Endodermal cell (in vitro differentiated cells): ENCODE data around the gene CHP2. TPM values are rescaled to one million over a fixed set of nuclear protein-coding genes. Genes with fewer than 3 reads are reported as not detected.

ENCODE experiments used
- DNase-seq: peaks from one replicate; pipeline ENCODE4 v3.0.0-alpha.2; 2017
- H3K27ac ChIP-seq: 2 replicates; pipeline ENCODE4 v1.5.1; 2013; ENCODE audit warnings: mild to moderate bottlenecking, low read depth, low read length, moderate library complexity
- H3K27me3 ChIP-seq: 2 replicates; pipeline ENCODE4 v1.6.1; 2013; ENCODE audit warnings: mild to moderate bottlenecking, low read length, moderate library complexity; ENCODE audit not compliant: insufficient read depth, control insufficient read depth, poor library complexity, severe bottlenecking
- H3K36me3 ChIP-seq: 2 replicates; pipeline ENCODE4 v1.7.0; 2013; ENCODE audit warnings: mild to moderate bottlenecking, low read length, moderate library complexity; ENCODE audit not compliant: control insufficient read depth, insufficient read depth
- H3K4me1 ChIP-seq: one replicate; pipeline ENCODE4 v1.7.0; 2013; ENCODE audit warnings: low read length; ENCODE audit not compliant: control insufficient read depth, insufficient read depth
- H3K4me3 ChIP-seq: 2 replicates; pipeline ENCODE4 v1.5.1; 2013; ENCODE audit warnings: mild to moderate bottlenecking, low read length, moderate library complexity
- H3K9ac ChIP-seq: 2 replicates; pipeline ENCODE4 v1.6.1; 2013; ENCODE audit warnings: mild to moderate bottlenecking, low read length, moderate library complexity; ENCODE audit not compliant: poor library complexity, severe bottlenecking; ENCODE audit errors: extremely low read depth
- H3K9me3 ChIP-seq: 2 replicates; pipeline ENCODE4 v1.6.1; 2013; ENCODE audit warnings: mild to moderate bottlenecking, low read length, moderate library complexity; ENCODE audit not compliant: control insufficient read depth
- H3K27ac Mint-ChIP-seq: 2 replicates; pipeline ENCODE4 v1.8.0; 2020; ENCODE audit warnings: mixed read lengths
- H3K27me3 Mint-ChIP-seq: 2 replicates; pipeline ENCODE4 v1.8.0; 2021; ENCODE audit warnings: mild to moderate bottlenecking, mixed read lengths; ENCODE audit not compliant: insufficient read depth
- H3K36me3 Mint-ChIP-seq: 2 replicates; pipeline ENCODE4 v1.8.0; 2020; ENCODE audit warnings: low read depth, mixed read lengths
- H3K4me1 Mint-ChIP-seq: 2 replicates; pipeline ENCODE4 v1.8.0; 2020; ENCODE audit warnings: mixed read lengths
- H3K4me3 Mint-ChIP-seq: 2 replicates; pipeline ENCODE4 v1.8.0; 2020; ENCODE audit warnings: mild to moderate bottlenecking, moderate library complexity, mixed read lengths
- H3K9me3 Mint-ChIP-seq: 2 replicates; pipeline ENCODE4 v1.8.0; 2020; ENCODE audit warnings: mild to moderate bottlenecking, mixed read lengths
- CTCF ChIP-seq: fragments of 200-600 bp; sonication (generic); conservative IDR thresholded peaks from 2 replicates; pipeline ENCODE4 v1.5.0; 2021; ENCODE audit warnings: antibody characterized with exemption, mild to moderate bottlenecking
- WGBS, 2 experiments: methylation state at CpG; one replicate each; pipeline versions ENCODE4 v1.1.5 to v1.1.7; 2013; ENCODE audit warnings: missing lambda C conversion rate in 2 of 2, mixed read lengths in 1 of 2; ENCODE audit not compliant: insufficient coverage in 1 of 2, insufficient read length in 1 of 2; 5-methylcytosine and 5-hydroxymethylcytosine counted together
- total RNA-seq, 2 donors: library from RNA; stranded (reverse); fragmentation: NEBNext Ultra II Directional in 1 of 2; extraction: Animal tissue kit (Norgen Biotek cat#: 25700) in 1 of 2; gene quantifications; 2 replicates in 1 of 2; 3 replicates in 1 of 2; pipeline ENCODE4 v1.2.1, GENCODE V29; 2021

Gene CHP2
- total RNA-seq, 2 donors from 2014 or later, result 0.46 to 1.2 TPM

GRCh38 chr16:23765933-23766332 is 11.1 kb downstream of the CHP2 start:
- Histone ChIP-seq H3K4me1 (no peaks in the 10 kb centered on the region), H3K9me3 (no peaks in the 10 kb centered on the region), H3K27ac (no peak overlapping the region), H3K4me3 (no peak overlapping the region), H3K9ac (no peak overlapping the region), H3K36me3 (no peaks in the 10 kb centered on the region), H3K27me3 (no peaks in the 10 kb centered on the region)
- DNase-seq, result no peak
- Mint-ChIP-seq H3K27ac (no peak overlapping the region), H3K36me3 (no peaks in the 10 kb centered on the region), H3K4me1 (no peaks in the 10 kb centered on the region), H3K4me3 (no peak overlapping the region), H3K27me3 (peaks cover 5% of the 10 kb centered on the region), H3K9me3 (no peaks in the 10 kb centered on the region)
- no peak for TF ChIP-seq CTCF

GRCh38 chr16:23768581-23768980 is 13.8 kb downstream of the CHP2 start:
- Mint-ChIP-seq H3K9me3 (no peaks in the 10 kb centered on the region), H3K4me1 (no peaks in the 10 kb centered on the region), H3K27ac (no peak overlapping the region), H3K4me3 (no peak overlapping the region), H3K36me3 (no peaks in the 10 kb centered on the region), H3K27me3 (peaks cover 3% of the 10 kb centered on the region)
- TF ChIP-seq CTCF, result no peak
- DNase-seq, result peak; percentile 8
- Histone ChIP-seq H3K9me3 (no peaks in the 10 kb centered on the region), H3K4me1 (no peaks in the 10 kb centered on the region), H3K27me3 (no peaks in the 10 kb centered on the region), H3K9ac (no peak overlapping the region), H3K27ac (no peak overlapping the region), H3K4me3 (no peak overlapping the region), H3K36me3 (no peaks in the 10 kb centered on the region)
- 99 to 100% methylated on average over 1 to 2 of the region's 2 CpGs for WGBS, 2 experiments

- Histone ChIP-seq H3K27ac (no peak overlapping the region), H3K36me3 (no peaks in the 10 kb centered on the region), H3K27me3 (no peaks in the 10 kb centered on the region), H3K4me3 (no peak overlapping the region), H3K9ac (no peak overlapping the region), H3K4me1 (no peaks in the 10 kb centered on the region), H3K9me3 (no peaks in the 10 kb centered on the region)
- Mint-ChIP-seq H3K27me3 (no peaks in the 10 kb centered on the region), H3K36me3 (no peaks in the 10 kb centered on the region), H3K9me3 (no peaks in the 10 kb centered on the region), H3K4me1 (no peaks in the 10 kb centered on the region), H3K27ac (no peak overlapping the region), H3K4me3 (no peak overlapping the region)
- DNase-seq, result peak; percentile 1
- no peak for TF ChIP-seq CTCF
- WGBS, 2 experiments, result 78 to 82% methylated on average over 8 of the region's 8 CpGs
Observed at GRCh38 chr16:23771027-23771426, 16.2 kb downstream of the CHP2 start.
